Right hindlimb (tissue), 1 donor: Measurements from ENCODE around the gene NR1I3.

Experiments used
- DNase-seq: peaks from one replicate; pipeline ENCODE4 v3.0.0-alpha.2; 2018

NR1I3 gene

DNA sequence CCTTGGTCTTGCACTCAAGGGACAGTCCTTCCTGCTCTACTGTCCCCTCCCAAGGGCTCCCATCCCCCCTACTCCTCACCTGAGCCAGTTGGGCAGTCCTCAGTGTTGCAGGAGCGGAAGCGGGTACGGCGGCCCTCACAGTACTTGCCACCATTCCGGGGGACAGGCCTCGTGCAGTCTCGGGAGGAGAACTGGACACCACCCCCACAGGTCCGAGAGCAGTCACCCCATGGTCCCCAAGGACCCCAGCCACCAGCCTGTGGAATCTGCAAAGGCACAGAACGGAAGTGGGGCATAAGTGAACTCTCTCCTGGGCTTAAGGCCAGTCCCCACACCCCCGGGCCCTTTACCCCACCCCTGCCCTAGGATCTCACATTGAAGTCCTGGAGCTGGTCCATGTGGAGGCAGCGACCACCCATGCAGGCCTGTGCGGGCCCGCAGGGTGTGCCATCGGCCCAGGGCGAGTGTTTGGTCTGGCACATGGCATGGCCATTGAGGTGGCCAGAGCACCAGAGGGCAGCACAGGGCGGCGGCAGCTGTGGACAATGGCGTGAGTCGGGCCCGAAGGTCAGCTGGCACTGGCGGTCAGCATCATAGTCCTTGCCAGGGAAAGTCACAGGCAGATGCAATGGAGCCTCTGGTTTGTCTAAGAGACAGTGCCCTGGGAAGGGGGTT is 44.3 kb downstream of the NR1I3 start:
- DNase-seq = no peak

DNA sequence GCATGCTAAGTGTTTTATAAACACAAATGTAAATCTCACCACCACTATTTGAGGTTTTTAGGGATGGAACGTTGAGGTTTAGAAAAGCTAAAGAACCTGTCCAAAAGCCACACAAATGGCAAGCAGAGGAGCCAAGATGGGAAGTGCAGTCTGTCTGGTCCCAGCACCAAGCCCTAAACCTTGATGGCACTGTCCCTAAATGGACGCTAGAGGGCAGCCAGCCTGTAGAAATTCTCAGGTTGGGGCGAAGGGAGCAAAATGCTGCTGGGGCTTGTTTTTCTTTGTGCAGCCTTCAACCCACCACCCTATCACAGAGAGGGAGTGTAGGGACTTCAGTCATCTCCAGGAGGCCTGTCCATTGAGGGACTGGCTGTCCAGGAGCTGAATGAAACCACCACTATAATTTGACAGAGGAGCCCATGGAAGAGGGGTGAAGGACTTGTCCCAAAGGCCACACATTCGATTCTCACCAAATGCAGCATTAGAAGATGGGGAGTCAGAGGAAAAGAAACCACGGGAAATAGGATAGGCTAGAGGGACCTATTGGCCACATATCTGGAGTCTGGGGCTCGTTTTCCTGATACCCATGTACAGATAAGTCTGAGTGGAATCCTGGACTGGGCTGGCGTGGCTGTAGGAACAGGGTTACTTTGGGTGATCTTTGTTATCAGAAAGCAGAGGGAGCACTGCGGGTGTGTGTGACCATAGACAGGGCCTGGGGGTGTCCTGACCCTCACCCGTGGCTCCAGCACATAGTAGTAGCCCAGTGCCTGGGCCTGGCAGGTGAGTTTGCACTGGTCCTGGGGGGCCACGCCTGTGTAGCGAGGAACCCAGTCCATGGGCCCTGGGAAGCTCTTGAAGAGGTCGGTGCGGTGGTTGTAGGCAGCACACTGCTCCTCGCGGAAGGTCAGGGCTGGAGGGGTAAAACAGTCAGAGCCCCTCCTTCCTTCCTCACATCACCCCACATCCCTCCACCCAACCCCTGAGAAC is 45.2 kb downstream of the NR1I3 start:
- DNase-seq = peak; percentile 69

DNA sequence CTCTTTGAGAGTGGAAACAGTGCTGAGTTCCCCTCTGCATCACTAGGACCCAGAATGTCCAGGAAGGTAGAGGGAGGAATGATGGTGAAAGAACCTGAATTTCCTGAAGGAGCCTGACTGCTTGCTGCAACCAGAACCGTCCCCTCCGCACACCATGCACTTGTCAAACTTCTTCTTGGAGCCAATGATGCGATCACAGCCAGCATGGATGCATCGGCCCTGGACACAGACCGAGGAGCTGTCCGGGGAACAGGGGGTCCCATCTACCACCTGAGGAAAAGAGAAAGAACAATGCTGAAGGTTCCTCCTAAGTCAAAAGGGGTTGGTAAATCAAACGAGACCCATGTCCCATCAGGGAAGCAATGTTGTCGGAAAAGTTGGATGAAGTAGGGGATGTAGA is 46.0 kb downstream of the NR1I3 start:
- DNase-seq = no peak

DNA sequence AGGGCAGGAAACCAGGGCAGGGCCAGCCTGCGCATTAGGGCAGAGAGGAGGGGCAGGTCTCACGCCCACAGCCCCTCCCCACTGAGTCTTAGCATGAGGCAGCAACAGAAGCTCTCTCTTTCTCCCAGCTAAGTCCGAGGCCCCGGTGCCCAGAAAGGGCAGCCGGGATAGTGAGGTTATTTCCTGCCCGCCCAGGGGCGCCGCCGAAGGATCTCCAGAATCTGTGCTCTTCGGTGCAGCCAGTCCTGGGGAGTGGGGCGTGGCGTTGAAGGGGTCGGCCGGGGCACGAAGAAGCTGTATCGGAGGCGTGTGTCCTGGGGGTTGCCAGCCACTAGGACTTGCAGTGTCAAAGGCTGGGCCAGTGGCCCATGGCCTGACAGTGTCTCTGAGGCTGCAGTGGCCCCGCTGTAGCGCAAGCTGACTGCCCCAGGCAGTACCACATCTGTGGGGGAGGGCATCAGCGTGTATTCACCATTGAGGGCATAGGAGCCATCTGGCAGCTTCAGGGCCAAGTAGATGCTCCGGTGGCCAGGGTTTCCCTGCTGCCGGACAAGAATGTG is 47.0 kb downstream of the NR1I3 start:
- DNase-seq = no peak

DNA sequence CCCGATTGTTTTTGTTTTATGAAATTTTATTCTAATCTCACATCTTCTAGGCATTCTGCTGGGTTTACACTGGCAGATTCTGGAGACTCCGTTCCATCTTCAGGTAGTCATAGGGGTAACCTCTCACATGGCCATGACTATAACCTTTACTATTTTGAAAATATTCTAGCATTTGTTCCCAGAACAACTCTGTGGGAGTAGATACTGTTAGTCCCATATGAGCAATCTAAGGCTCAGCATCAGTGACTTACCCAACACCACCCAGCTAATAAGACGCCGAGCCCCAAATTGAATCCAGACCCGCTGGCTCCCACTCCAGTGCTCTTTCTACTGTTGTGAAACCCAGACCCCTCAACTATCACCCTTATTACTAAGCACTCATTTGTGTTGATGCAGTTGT is 49.0 kb downstream of the NR1I3 start:
- no peak for DNase-seq

DNA sequence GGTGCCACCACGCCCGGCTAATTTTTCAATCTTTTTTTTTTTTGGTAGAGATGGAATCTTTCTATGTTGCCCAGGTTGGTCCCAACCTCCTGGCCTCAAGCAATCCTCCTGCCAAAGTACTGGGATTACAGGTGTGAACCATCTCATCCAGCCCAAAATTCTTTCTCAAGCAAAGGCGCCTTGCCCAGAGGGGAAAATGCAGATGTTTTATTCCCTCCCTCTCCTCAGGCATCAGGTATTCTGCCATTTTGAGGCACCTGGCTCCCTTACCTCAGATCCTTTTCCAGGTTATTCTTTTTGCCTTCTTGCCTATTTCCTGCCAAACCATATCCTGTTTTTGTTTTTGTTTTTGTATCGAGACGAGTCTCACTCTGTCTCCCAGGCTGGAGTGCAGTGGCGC is 49.6 kb downstream of the NR1I3 start:
- DNase-seq = no peak

DNA sequence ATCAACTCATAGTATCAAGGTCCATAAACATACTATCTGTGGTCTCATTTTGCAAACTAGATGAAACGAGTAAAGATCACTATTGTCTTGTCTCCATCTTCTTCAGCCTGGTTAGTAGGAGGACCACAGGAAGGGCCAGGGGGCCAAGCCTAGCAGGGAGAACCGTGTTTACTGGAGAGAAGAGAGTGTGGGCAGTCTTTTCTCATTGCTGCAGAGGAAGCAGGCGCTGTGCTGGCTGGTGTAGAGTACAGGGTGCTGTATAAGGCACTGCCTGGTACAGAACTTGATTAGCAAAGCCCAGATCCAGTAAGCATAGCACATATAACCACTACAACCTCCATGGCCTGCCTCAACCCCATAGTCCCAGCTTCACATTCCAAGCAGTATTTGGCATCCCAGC is 50.7 kb downstream of the NR1I3 start:
- no peak for DNase-seq

DNA sequence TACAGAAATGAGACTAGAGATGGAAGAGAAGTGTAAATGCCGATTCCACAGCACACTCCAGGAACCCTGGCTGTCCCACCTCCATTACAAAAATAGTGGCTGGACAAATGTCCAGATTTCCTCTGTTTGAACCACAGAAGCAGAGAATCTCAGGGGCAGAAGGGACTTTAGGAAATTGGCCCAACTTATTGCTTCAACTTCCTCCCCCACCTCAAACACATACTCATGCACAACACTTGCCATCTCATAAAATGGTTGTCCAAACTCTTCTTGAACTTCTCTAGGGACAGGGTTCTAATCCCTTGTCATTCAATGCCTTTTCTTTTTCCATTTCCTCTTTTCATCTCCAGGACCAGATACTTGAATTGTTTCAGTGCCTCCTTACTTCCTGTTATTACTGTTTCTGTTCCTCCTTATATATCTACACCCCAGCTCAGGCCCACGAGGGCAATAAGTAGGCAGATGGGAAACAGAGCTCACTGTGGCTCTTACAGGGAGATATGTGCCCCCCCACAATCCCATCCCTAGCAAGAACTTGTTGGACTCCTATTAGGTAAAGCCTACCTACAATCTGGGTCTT is 52.2 kb downstream of the NR1I3 start:
- peak; percentile 24 for DNase-seq

DNA sequence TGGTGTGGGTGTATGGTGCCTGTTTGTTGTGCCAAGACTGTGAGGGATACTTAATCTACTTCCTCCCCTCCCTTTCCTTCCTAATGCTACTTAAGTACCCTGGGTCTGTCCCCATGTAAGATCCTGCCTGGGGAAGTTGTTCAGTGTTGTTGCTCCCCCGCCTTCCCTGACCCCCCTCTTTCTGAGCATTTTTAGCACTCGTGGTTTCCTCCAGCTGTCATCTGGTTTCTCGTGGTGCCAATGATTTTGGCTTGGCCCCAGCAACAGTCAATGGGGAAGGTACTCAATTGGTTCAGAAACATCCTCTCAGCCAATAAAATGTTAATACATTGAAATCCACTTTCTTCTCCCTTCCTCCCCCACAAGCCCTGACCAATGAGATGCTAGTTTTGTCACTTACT is 52.7 kb downstream of the NR1I3 start:
- DNase-seq = peak; percentile 73

DNA sequence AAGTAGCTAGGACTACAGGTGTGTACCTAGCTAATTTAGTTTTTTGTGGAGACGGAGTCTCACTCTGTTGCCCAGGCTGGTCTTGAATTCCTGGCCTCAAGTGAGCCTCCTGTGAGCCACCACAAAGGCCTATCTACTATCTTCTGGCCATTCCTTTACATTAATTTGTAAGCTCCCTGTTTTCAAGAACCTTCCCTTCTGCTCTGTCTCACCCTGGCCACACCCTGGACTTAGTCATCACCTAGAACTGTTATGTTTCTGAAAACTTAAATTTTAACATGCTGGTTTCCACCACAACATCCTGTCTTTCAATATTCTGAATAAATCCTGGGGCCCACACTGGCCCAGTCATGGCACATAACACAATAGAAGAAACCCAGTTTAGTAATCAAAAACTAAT is 55.8 kb downstream of the NR1I3 start:
- no peak for DNase-seq

DNA sequence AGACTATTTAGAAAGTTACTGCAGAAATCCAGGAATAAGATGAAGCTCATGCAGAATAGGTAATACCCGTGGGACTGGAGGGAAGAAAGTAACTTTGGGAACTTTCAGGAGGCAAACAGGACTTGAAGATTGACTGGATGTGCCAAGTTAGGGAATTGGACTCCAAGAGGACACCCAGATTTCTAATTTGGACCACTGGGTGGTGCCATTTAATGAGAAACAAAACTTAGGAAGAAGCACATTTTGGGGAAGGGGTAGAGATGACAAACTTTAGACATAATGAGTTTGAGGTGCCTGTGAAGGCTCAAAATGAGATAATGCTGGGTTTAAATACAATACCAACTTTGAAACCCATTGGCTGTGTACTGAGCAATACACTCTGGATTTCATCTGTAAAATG is 57.4 kb downstream of the NR1I3 start:
- no peak for DNase-seq

DNA sequence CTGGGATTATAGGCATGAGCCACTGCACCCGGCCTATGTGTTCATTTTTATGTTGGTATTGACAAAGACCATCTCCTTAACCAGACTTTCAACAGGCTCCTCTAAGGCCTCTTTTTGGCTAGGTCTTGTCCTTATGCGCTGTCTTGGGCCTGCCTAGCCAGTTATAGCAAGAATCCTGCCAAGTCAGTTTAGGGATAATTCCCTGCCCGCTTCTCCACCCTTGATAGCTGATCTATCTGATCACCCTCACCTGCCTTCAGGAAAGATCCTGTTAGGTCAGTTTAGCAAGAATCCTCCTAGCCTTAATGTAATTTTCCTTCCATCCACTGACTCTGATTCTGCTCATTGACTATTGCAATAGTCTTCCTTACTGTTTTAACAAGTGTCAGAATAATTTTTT is 58.3 kb downstream of the NR1I3 start:
- DNase-seq = no peak
